ENCODE results near the gene ASCL3.
"Not testable (repeated sequence)": the region's sequence is repeated elsewhere in the genome, so short reads cannot be mapped to it uniquely, and the experiment has no call there.

The ASCL3 gene

GRCh38 chr11:8947230-8947943, 4.6 kb upstream of the ASCL3 start:
- DNase-seq = no peak

GRCh38 chr11:8941341-8942103, 1.3 kb downstream of the ASCL3 start:
- DNase-seq = no peak

DNA sequence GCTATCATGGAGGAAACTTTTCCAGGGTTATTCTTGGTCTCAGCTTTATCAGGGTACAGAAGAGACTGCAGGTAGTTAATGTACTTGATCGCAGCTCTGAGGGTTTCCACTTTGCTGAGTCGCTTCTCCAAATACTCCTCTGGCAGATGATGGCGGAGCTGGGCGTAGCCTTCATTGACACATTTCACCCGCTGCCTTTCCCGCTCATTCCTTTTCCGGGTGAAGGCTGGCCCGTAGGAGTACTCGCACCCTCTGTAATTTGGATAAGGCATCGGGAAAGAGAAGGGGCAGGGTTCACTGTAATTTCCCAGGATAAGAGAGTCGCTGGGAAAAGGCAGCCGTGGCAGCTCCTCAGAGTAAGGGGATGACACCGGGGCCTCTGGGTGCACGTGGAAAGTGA, 5.2 kb downstream of the ASCL3 start:
- DNase-seq = no peak

DNA sequence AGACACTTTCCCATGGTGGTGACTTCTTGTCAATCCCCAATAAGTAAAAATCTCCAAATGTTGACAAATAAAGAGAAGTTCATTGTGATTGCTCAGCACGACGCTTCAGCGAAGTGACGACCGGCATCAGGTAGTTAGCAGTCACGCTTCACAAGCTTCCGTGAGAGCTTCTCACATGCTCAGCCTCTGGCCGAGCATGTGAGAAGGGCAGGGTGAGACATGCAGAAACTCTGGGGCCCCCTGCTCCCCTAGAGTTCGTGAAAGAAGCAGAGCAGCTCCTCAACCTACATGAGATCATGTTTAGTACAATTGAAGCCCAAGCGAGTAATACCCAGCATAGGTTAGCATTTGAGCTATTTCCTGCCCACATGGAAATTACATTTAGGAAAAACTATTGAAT, 5.7 kb downstream of the ASCL3 start:
- peak; percentile 33 for DNase-seq

- DNase-seq = not testable (repeated sequence)
Measured at GRCh38 chr11:8935789-8936188, 7.0 kb downstream of the ASCL3 start.

DNA sequence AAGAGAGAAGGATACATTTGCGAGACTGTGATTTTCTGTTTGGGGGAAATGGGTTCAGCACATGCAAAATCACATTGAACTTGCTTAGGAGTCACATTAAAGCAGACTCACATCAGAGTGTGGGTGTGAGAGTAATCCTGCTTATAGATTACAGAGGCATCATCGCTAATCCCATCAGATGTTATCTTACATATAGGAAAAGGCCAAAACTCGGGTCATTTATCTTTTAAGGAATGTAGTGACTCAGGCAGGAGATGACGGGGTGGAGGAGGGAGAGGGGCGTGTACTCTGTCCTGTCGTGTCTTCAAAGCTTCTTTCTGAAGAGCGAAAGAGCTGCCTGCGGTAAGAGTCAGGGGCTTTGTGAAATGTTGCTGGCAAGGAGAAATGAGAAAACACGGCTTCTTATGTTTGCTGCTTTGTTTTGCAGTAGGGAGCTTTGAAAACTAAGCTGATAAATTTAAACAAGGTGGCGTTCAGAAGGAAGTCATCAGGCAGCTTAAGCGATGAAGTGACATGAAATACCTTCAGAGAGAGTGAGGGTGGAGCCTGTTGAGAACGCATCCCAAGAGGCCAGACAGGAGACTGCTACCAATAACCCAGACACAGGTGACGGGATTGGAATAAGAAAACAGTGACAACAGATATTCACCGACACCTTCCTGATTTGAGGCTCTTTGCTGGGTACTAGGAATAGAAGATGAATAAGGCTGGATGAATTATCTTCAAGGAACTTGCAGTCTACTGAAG, 7.9 kb downstream of the ASCL3 start:
- no peak for DNase-seq

DNA sequence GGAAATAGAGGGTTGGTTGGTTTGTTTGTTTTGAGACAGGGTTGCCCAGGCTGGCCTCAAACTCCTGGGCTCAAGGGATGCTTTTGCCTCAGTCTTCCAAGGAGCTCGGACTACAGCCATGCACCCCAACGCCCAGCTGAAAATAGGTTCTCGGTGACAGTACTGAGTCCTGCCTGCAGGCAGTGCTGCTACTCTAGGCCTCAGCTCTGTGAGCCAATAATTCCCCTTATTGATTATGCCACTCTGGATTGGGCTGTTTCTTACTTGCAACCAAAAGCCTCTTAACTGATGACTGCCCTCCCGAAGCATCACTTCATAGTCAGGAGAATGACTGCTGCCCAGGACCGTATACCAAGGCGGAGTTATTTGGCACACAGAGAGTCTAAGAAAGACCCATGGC, 8.9 kb downstream of the ASCL3 start:
- DNase-seq = no peak

DNA sequence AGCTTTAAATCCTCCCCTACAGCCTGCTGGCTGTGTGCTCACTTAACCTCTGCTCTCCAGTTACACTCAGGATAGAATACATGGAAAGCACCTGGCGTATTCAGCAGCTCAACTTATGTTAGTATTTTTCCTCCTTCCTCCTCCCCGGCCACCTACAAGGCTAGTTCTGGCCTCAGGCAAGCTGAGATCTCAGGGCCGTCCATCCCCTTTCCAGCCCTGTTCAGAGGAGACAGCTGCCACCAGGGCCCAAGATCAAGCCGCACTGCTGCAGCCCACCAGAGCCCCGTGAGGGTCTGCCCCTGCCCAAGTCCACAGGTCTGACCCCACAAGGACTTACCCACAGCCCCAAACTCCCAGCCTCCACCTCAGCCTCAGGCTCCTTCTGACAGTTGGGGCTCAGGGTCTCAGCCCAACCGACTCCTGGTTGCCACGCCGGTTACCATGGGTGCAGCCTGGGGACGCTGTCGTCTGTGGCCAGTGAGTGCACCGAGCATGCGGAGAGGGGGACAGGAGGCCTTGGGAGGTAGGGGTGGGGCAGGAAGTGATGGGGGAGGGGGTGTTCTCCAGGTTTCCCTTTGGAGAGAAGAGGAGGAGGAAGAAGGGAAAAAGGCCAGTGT, 10.1 kb downstream of the ASCL3 start, which contains the start of gene C11orf16:
Gene C11orf16 (minus strand): TSS at position 384 of the 617 bp plus-strand sequence. CDS start 639 bp downstream, outside the sequence.
- DNase-seq = no peak

GRCh38 chr11:8930456-8931175, 12.2 kb downstream of the ASCL3 start:
- no peak for DNase-seq

DNA sequence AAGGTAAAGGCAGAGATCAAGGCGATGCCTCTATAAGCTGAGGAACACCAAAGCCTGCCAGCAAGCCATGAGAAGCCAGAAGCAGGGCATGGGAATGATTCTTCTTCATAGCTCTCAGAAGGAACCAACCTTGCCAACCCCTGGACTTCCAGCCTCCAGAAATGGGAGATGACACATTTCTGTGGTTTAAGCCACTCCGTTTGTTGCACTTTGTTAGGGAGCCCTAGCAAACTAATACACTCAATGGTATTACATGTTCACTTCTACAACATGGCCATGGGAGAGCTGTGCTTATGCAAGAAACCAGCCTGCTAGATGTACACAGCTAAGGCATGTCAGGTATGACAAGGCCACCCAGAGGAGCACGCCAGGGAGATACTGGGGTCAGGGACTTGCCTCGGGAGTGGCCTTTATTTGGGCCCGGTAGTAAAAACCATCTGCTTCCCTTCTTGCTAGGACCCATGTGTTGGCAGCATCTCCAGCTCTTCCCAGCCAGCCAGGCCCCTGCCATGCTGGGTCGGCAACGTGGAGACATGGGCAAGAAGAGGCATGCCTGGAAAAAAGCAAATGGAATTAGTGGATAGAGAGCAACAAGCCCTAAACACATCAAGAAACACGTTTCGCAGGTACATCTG, 13.7 kb downstream of the ASCL3 start:
- no peak for DNase-seq

- DNase-seq = no peak
Measured at GRCh38 chr11:8928205-8928604, 14.6 kb downstream of the ASCL3 start.

DNA sequence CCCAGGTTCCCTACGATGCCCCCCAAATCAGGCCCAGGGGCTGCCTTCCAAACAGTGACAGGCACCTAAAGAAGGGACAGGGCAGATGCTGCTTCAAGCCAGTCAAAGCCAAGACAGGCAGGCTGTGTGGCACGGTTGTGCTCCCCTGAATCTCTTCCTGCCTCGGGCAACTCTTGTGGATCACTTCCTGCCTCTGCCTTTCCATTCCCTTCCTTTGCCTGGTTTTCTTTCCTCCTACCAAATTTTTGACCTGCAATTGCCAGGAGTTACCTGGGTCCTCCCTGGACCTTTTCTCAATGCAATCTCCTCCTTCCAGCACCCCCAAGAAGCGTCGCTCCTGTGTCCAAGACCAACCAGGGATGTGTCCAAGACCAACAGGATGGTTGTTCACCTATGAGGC, 15.6 kb downstream of the ASCL3 start:
- no peak for DNase-seq

GRCh38 chr11:8926236-8926635, 16.6 kb downstream of the ASCL3 start:
- DNase-seq = no peak

- DNase-seq = no peak
Measured at GRCh38 chr11:8925711-8926110, 17.1 kb downstream of the ASCL3 start.

- no peak for DNase-seq
Measured at GRCh38 chr11:8922691-8923090, 20.1 kb downstream of the ASCL3 start.

DNA sequence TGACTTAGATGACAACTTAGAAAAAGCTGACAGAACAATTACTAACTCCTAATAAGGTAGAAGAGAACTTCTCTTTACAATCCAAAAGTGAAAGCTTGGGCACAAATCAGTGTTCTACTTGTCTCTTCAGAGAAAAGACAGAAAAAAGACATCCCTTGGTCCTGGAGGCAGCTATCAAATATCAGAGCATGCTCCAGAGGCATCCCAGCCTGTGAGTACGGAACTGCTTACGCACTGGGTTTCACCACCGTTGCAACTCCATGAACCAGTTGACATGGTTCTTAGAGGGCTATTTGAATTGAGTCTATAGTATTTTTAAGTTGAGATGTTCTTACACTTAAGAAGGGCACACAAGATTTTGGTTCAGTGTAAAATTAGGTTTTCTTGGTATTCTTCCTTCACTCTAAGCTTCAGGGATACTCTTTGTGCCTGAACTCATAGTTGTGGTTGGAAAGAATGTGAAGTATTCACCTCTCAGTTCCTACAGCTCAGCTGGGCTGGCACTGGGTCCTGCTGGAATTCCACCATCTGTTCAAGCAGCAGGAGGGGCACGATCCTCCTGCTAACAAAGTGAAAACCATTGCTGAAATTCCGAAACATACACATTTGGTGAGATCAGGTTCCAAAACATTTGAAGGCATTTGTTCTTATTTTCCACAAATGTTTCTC, 25.5 kb downstream of the ASCL3 start:
- DNase-seq = no peak

GRCh38 chr11:8914661-8915018, 28.2 kb downstream of the ASCL3 start:
- no peak for DNase-seq

DNA sequence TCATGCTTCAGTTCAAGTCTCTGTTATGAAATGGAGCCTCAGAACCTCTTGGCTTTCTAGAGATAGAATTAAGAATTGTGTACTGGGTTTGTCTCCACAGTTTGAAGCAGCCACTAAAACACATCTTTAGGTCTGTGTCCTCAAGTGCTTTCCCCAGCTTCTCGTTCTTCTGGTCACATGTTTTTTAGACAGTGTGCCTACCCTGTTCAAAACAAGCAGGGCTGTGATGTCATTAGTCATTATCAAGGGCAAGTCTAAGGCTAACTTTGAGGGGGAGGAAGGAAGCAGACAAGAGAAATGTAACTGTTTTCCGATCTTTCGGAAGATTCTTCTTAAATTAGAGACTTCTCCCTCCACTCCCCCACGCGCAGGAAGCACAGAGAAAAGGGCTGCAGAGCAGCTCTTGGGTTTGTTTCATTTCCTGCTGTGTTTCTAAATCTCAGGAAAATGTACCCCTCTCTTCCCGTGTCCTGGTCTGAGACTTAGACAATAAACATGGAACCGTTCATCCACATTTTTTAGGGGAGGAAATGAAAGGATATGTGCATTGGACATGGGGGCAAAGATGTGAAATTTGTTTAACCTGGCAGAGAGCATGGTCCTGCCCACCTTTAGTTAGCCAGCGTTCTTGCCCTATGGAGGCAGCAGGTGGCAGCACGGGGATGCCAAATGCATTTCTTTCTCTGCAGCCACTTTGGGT, 28.7 kb downstream of the ASCL3 start:
- DNase-seq = peak; percentile 58

DNA sequence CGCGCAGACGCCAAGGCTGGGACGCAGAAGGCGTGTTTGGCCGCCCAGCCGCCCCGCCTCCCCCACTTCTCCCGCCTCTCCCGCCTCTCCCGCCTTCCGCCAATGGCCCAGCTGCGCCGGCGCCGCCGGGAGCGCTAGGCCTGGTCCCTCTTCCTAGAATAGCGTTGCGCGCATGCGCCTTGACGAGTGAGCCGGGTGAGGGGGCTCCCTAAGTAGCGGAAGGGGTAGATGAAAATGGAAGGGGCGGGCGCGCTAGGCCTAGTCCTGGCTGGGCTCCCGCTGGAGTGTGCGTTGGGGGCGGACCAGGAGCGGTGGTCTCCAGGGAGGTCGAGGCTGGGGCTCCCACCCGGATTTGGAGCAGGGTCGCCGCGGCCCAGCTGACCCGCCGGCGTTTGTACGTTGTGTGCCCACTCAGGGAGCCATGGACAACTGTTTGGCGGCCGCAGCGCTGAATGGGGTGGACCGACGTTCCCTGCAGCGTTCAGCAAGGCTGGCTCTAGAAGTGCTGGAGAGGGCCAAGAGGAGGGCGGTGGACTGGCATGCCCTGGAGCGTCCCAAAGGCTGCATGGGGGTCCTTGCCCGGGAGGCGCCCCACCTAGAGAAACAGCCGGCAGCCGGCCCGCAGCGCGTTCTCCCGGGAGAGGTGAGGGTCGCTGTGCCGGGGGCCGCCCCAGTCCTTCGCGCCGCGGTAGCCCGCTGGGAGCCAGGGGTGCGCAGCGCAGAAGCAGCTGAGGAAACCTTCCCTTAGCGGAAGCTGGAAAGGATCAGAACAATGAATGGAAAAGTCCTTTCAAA, 31.6 kb downstream of the ASCL3 start, which contains the start of gene AKIP1:
Gene AKIP1 (plus strand): TSS at position 161 of the 795 bp plus-strand sequence. CDS start 261 bp downstream, at position 422.
- peak; percentile 96 for DNase-seq

- DNase-seq = no peak
Measured at GRCh38 chr11:8910649-8911026, 32.2 kb downstream of the ASCL3 start.

Data from DMS79 treated with DMSO at 0.1 percent for 48 hours (cell line).